HG03342 (cell line): Measurements from ENCODE around the gene PARVB.

ENCODE experiments used
- ATAC-seq: cut with Tn5 transposase; IDR thresholded peaks from one replicate; pipeline ENCODE4 v1.9.1; 2021; ENCODE audit warnings: mild to moderate bottlenecking, moderate library complexity; ENCODE audit not compliant: unreplicated experiment

The PARVB gene

DNA sequence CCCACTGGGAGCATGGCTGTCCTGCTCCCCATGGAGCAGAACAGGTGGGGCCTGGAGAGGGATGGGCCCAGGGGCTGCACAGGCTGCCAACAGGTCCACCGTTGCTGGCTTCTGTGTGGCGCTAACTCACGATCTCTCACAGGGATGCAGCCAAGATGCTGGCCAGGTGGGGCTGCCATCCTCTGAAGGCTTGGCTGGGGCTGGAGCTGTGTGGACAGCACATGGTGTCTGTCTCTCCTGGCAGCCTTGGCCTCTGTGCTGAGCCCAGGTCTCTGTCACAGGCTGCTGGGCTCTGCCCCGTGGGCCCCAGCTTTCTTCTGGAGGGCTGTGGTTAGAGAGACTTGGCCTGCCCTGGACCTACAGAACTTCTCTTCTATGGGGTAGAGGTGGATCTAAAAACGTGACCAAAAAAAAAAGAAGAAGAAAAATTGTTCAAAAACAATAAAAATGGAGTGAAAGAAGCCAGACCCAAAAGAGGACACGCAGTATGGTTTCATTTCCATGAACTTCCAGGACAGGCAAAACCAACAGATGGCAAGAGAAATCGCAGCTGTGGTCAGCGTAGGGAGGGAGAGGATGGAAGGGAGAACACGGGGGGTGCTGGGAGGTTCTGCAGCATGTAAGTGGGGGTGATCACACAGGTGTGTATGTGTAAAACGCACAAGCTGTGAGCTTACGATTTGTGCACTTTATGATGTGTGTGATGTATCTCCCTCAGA lies 168.9 kb downstream of the PARVB start:
- ATAC-seq, result no peak

DNA sequence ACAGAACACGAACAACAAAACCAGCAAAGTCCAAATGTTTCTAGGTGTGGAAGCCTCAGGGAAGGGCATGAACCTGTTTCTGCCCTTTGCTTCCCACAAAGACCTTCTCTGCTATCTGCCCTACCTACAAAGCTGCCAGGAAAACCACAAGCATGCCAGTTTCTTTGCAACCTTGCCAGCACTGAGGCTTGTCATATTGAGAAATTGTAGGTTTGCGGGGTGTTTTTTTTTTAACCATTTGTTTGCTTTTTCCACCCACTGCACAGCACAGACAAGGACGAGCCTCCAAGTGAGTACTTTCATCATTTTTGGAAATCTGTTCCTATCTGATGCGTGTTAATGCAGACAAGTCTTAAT lies 169.4 kb downstream of the PARVB start:
- no peak for ATAC-seq

DNA sequence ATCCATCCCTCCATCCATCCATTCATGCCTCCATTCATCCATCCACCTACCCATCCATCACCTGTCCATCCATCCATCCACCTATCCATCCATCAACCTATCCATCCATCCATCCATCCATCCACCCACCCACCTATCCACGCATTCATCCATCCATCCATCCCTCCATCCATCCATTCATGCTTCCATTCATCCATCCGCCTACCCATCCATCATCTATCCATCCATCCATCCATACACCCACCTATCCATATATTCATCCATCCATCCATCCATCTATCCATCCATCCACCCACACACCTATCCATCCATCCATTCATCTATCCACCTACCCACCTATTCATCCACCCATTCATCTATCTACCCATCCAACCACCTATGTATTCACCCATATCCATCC lies 170.5 kb downstream of the PARVB start:
- no peak for ATAC-seq

DNA sequence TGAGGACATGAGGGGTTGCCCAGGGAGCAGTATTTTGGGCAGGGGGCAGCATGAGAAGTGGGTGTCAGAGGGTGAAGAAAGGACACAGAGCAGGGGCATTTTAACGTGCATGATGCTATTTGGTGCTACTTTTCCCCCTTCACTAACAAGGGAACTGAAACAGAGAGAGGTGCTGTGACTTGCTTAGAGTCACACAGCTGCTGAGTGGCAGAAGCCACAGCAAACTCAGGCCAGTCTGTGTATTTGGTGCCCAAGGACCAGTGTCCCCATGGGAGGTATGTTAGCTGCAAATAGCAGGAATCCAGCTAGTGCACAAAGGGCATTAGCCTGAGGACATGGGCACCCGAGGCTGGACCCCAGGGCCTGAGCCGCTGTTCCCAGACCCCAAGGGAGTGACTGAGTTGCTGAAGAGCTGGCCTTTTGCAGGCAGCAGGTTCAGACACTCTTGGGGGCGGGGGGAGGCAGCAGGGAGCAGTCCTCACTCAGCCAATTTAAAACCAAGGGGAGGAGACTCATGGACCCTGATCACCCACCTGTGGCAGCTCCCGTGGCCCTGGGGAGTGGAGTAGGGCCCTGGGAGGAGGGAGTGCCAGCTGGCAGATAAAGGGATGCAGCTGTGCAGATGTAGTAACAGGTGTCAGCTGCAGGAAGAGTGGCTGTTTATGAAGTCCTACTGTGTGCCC lies 171.2 kb downstream of the PARVB start:
- ATAC-seq, result no peak

- no peak for ATAC-seq
These were observed 172.1 kb downstream of the PARVB start for GRCh38 chr22:44196241-44196640.

DNA sequence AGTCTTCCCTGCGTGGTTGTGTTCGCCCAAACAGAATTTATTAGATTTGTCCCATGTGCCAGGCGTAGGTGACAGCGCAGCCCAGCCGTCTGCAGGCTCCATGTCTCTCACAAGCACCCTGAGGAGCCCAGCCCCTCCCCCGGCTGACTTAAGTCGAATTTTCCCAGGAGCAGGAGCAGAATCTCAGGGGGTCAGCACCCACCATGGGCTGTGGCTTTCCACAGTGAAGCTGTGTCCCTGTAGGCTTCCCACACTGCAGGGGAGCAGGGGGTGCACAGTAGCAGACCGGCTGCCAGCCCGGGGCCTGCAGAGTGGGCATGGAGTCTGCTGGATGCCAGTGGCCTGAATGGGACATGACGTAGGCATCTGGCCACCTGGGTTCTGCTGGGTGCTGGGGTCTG lies 172.6 kb downstream of the PARVB start:
- no peak for ATAC-seq

DNA sequence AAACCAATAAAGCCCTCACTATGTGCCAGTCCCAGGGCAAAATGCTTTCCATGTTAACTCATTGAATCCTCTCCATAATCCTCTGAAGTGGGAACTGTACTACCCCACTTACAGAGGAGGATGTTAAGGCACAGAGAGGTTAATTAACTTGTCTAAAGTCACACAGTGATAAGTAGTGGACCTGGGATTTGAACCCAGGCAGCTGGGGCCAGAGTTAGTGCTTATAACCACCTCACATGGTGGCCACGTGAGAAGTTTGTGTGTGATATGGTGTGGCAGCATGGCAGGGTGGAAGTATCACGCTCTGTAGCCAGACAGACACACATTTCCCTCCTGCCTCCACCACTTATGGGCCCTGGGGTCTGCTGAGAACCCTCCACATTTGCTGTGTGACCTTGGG lies 173.2 kb downstream of the PARVB start:
- ATAC-seq, result no peak

GRCh38 chr22:44199164-44199563 lies 175.1 kb downstream of the PARVB start:
- ATAC-seq, result no peak

GRCh38 chr22:44199866-44200265 lies 175.8 kb downstream of the PARVB start:
- no peak for ATAC-seq

DNA sequence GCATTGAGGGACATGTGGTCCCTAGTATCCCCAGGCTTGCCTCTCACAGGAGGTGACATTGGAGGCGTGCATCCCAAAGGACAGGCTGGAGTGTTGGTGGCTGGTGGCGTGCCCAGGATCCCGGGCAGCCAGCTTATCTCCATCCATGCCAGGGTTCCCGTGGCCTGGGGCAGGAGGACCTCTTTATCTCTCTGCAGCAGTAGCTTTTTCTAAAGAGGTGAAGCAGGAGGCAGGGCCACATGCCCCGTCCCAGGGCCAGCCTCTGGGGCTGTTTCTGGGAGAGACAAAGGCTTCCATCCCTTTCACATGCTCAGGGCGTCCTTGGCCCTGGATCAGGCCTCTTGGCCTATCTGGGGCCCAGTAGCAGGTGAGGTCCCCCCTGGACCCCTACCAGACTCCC lies 176.3 kb downstream of the PARVB start:
- no peak for ATAC-seq

DNA sequence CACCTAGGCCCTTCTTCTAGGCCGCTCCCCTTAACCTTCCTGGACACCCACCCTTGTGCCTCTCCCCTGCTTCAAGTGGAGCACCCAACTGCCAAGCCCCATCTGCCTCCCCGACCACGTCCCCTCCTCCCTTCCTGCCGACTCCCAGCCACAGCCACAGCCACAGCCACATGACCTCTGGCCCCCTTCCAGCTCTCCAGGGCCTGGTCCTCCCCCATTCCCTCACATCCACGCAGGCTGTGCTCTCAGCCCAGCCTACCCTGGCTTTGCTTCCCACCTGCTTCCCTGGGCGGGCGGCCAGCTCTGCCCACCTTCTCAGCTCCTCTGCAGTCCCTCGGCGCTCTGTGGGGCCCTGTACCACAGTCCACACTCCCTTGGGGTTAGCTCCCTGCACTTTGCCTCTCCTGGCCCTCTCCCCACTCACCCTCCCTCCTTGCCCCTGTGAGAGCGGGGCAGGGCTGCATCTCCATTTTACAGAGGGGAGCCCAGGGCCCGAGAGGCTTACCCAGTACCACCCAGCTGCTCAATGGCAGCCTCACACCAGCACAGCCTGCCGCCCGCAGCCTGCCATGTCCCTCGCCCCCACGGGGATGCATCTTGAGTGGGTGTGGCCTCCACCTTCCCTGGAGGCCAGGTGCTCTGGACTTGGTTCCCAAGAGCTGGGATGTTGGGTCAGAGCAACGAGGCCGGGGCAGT lies 176.9 kb downstream of the PARVB start:
- no peak for ATAC-seq

DNA sequence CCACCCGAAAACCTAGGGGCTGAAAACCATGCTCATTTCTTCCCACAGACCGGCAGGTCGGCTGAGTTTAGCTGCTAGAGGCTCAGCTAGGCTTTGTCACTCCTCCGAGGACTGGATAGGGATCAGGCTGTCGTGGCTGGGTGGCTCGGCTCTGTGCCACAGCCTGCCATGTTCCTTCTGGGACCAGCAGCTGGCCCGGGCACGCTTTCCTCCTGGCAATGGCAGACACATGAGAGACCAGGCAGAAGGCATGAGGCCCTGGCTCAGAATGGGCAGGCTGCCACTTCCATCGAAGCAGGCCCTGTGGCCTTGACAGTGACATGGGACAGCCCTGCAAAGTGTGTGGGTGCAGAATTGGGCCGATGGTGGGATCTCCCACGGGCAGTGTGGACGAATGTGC lies 177.6 kb downstream of the PARVB start:
- ATAC-seq, result no peak

DNA sequence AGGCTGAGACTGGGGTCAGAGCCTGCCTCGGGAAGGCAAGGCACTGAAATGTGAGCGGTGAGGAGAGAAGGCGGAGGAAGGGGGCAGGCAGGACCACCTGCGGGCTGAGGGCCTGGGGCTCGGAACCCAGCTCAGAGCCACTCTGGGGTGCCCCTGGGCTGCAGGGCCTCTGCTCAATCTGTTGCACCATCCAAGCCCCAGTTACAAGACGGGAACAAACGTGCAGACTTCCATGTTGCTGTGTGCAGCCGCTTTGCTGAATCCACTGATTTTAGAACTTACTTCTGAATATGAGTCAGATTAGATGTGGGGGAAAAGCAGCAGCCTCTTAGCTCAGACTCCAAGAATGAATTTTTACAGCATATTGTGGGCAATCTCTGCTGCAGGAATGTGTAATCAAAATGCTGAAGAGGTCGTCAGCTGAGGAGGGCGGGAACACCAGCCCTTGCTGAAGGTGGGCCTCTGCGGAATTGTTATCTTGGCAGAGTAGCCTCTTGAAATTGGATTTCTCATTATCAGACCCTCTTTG lies 178.2 kb downstream of the PARVB start:
- no peak for ATAC-seq

GRCh38 chr22:44203203-44203602 lies 179.1 kb downstream of the PARVB start:
- ATAC-seq, result no peak

DNA sequence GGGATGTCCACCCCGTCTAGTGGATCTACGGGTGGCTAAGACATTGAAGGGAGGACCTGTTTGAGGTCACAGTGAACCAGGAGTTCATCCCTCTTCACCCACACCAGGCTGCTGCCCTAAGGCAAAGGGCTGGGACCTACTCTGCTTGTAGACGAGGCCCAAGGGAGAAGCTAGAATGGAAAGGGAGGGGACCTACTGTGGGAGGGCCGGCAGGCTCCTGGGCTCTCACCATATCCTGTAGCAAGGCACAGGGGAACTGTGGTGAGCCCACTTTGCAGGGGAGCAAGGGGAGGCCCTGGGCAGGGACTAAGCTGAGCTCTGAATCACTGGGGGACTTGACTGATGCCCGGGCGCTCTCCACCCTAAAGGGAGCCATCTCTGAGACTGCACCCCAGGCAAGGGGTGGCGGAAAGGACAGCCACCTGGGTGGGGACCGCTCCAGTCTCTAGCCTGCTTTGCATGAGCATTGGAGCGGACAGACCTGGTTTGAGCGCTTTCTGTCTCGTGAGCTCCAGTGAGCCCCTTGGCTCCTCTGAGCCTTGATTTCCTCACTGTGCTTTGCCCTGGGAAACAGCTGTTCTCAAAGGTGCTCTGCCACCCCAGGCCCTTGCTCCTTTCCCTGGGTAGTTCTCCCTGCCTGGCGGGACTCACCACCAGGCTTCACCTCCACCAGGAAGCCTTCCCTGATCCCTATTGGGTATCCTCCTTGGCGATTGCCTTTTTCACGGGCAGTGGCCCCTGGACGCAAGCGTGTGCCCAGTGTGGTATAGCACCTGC lies 180.8 kb downstream of the PARVB start:
- no peak for ATAC-seq

- no peak for ATAC-seq
These were observed 181.6 kb downstream of the PARVB start for GRCh38 chr22:44205516-44206329.

DNA sequence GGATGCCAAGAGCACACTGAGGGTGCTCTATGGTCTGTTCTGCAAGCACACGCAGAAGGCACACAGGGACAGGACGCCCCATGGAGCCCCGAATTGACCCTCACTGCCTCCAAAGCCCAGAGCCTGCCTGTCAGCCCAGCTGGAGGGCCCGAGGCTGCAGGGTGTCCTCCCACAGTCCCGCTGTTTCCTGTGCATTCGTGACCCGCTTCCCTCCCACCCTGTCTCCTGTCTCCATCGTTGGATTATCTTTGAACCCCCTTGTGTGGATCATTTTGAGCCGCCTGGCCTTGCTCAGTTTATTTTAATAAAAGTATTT lies 182.2 kb downstream of the PARVB start:
- no peak for ATAC-seq

DNA sequence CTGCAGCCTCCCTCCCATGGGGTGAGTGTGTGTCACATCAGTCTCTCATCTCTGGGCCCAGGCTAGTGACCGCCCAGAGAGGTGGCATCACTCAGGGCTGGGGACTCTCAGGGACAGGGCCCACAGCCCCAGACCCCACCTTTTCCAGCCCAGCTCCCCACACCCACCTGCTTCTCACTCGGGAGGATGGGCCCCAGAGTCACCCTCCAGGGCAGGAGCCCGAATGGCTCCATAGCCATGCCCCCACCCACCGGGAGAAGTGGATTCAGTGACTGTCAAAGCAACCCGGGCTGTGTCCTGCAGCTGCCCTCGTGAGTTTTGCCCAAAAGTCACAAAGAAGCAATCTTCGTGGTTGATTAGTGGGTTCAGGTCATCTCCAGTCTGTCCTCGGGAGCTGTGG lies 182.6 kb downstream of the PARVB start:
- no peak for ATAC-seq

DNA sequence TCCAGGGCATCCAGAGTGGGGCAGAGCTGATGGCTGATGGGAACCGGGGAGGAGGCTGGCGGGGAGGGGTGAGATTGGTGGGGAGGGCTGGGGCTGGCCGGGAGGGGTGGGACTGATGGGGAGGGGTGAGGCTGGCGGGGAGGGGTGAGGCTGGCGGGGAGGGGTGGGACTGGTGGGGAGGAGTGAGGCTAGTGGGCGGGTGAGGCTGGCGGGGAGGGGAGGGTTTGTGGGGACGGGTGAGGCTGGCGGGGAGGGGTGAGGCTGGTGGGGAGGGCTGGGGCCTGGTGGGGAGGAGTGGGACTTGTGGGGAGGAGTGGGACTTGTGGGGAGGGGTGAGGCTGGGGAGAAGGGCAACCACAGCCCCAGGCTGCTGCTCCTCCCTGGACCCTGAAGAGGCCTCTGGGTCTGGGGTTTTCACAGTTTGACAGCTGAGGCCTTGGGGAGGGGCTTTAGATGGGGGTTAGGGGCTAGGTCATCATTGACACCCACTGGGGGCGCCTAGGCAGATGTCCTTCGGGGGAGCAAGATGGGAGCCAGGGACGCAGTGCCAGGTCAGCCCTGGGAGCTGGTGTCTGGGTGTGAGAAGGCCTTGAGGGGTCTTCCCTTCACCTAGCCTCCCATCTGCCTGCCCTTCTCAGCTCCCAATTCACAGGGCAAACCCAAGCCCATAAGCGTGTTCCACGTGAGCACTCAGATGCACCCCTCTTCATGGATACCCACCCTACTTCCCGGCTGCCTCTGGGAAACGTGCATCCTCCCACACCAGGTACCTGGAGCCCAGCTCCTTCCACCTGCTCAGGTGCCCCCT lies 183.3 kb downstream of the PARVB start:
- ATAC-seq, result no peak

DNA sequence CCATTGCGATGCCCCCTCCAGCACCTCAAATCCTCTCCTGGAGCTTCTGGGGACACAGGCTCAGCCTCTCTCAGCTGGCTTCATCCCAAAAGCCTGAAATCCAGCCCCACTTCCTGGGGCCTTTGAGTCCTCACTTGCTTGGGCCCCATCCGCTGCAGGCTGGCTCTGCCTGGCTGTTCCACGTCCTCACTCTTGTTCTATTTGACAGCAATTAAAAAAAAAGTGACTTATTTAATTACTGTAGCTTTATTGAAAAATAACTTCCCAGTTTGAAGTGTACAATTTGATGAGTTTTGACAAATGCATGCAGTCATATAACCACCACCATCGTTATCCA lies 183.8 kb downstream of the PARVB start:
- ATAC-seq, result no peak
